SK-N-SH (cell line): ENCODE results near the gene SLC2A1. TPM values are rescaled to one million over a fixed set of nuclear protein-coding genes. Genes with fewer than 3 reads are reported as not detected.

Source experiments
- CTCF ChIA-PET: fragments of 300-600, 350-600 bp; formaldehyde crosslinking; extraction: SDS; loops from one replicate; lab custom pipeline; 2021; lab: Yijun Ruan, JAX
- POLR2A ChIA-PET: fragments of 350-600 bp; sonication (Branson Sonifier 250); formaldehyde crosslinking; extraction: SDS; loops from one replicate; lab custom pipeline; 2020; ENCODE audit warnings: antibody characterized with exemption, inconsistent platforms; lab: Yijun Ruan, JAX
- DNase-seq: peaks from one replicate; pipeline ENCODE4 v3.0.0; 2012
- H2AFZ ChIP-seq: fragments of 200-600 bp; sonication (generic); 2 replicates; pipeline ENCODE4 v1.8.1; 2016; ENCODE audit warnings: antibody characterized with exemption, mild to moderate bottlenecking, low read depth
- H3F3A ChIP-seq: fragments of 200-600 bp; sonication (generic); replicated peaks from 2 replicates; pipeline ENCODE3; 2016; ENCODE audit warnings: antibody characterized with exemption, mild to moderate bottlenecking; ENCODE audit not compliant: insufficient read depth
- H3K27ac ChIP-seq, 2 experiments: fragments of 200-500 bp in 1 of 2; fragments of 200-600 bp in 1 of 2; sonication (Bioruptor generic) in 1 of 2; sonication (generic), shearing (Covaris generic) in 1 of 2; 2 replicates each; pipeline versions ENCODE4 v1.5.1 to v1.6.1; 2014 to 2016; ENCODE audit warnings: low read depth in 2 of 2, inconsistent platforms in 1 of 2, low read length in 1 of 2, mild to moderate bottlenecking in 1 of 2, mixed read lengths in 1 of 2
- H3K27me3 ChIP-seq: fragments of 200-600 bp; sonication (generic), shearing (Covaris generic); 2 replicates; pipeline ENCODE4 v1.6.1; 2016; ENCODE audit warnings: mixed run types; ENCODE audit not compliant: insufficient read depth
- H3K36me3 ChIP-seq, 2 experiments: fragments of 200-500 bp in 1 of 2; fragments of 200-600 bp in 1 of 2; sonication (Bioruptor generic) in 1 of 2; sonication (generic) in 1 of 2; replicated peaks in 1 of 2; 2 replicates each; pipeline versions ENCODE3 to v1.5.1; 2014 to 2016; ENCODE audit warnings: low read length in 1 of 2, mild to moderate bottlenecking in 1 of 2; ENCODE audit not compliant: insufficient read depth in 2 of 2, control insufficient read depth in 1 of 2
- H3K4me1 ChIP-seq, 2 experiments: fragments of 200-500 bp in 1 of 2; fragments of 200-600 bp in 1 of 2; sonication (Bioruptor generic) in 1 of 2; sonication (generic), shearing (Covaris generic) in 1 of 2; 2 replicates each; pipeline versions ENCODE4 v1.5.1 to v1.6.1; 2014 to 2016; ENCODE audit warnings: low read depth in 1 of 2, low read length in 1 of 2, mixed run types in 1 of 2; ENCODE audit not compliant: insufficient read depth in 2 of 2, control insufficient read depth in 1 of 2
- H3K4me2 ChIP-seq: fragments of 200-600 bp; sonication (generic), shearing (Covaris generic); 2 replicates; pipeline ENCODE4 v1.6.1; 2017; ENCODE audit warnings: mixed run types
- H3K4me3 ChIP-seq, 2 experiments: fragments of 200-500 bp in 1 of 2; fragments of 200-600 bp in 1 of 2; sonication (Bioruptor generic) in 1 of 2; sonication (generic), shearing (Covaris generic) in 1 of 2; 2 replicates each; pipeline versions ENCODE4 v1.5.1 to v1.8.1; 2014 to 2016; ENCODE audit warnings: low read depth in 2 of 2, inconsistent platforms in 1 of 2, low read length in 1 of 2, mild to moderate bottlenecking in 1 of 2, mixed read lengths in 1 of 2, moderate library complexity in 1 of 2
- H3K79me2 ChIP-seq: fragments of 200-600 bp; sonication (generic); 2 replicates; pipeline ENCODE4 v1.8.1; 2017; ENCODE audit warnings: mild to moderate bottlenecking; ENCODE audit not compliant: insufficient read depth
- H3K9ac ChIP-seq: fragments of 200-600 bp; sonication (generic); 2 replicates; pipeline ENCODE4 v1.6.1; 2017; ENCODE audit warnings: mixed run types
- H3K9me2 ChIP-seq: fragments of 200-600 bp; sonication (generic); 2 replicates; pipeline ENCODE4 v1.6.1; 2017; ENCODE audit warnings: mixed run types
- H3K9me3 ChIP-seq: fragments of 200-600 bp; sonication (generic); 2 replicates; pipeline ENCODE4 v1.6.1; 2017; ENCODE audit warnings: mixed run types, mild to moderate bottlenecking, moderate library complexity
- H4K20me1 ChIP-seq: fragments of 200-600 bp; sonication (generic); 2 replicates; pipeline ENCODE4 v1.6.1; 2017; ENCODE audit warnings: mild to moderate bottlenecking, mixed run types; ENCODE audit not compliant: insufficient read depth
- CHD2 ChIP-seq: fragments of 150-350 bp; IDR thresholded peaks from 2 replicates; pipeline ENCODE4 v1.6.1; 2018; ENCODE audit warnings: low read length; ENCODE audit not compliant: partially characterized antibody
- EP300 ChIP-seq, 2 experiments: IDR thresholded peaks; 2 replicates each; pipeline versions ENCODE4 v1.4.0 to v1.6.1; 2012; ENCODE audit warnings: borderline replicate concordance in 1 of 2, low read depth in 1 of 2, low read length in 1 of 2
- FOXM1 ChIP-seq: IDR thresholded peaks from 2 replicates; pipeline ENCODE4 v1.4.0; 2012; ENCODE audit warnings: low read depth, mild to moderate bottlenecking
- MXI1 ChIP-seq: IDR thresholded peaks from 2 replicates; pipeline ENCODE4 v1.6.1; 2012; ENCODE audit warnings: mild to moderate bottlenecking, low read depth, low read length, improper control_type of control experiment
- NFIC ChIP-seq: IDR thresholded peaks from 2 replicates; pipeline ENCODE4 v1.4.0; 2012; ENCODE audit warnings: borderline replicate concordance
- PBX3 ChIP-seq: IDR thresholded peaks from 2 replicates; pipeline ENCODE4; 2012
- RAD21 ChIP-seq: IDR thresholded peaks from 2 replicates; pipeline ENCODE4 v1.6.1; 2012; ENCODE audit warnings: mild to moderate bottlenecking, low read length
- RCOR1 ChIP-seq: fragments of 150-350 bp; IDR thresholded peaks from 2 replicates; pipeline ENCODE4 v1.6.1; 2017; ENCODE audit warnings: antibody characterized with exemption, low read length
- SMC3 ChIP-seq: IDR thresholded peaks from 2 replicates; pipeline ENCODE4 v1.6.1; 2012; ENCODE audit warnings: low read depth, low read length, improper control_type of control experiment
- USF1 ChIP-seq: IDR thresholded peaks from 2 replicates; pipeline ENCODE4 v1.4.0; 2012; ENCODE audit warnings: low read depth, borderline replicate concordance
- YY1 ChIP-seq: IDR thresholded peaks from 2 replicates; pipeline ENCODE4 v1.4.0; 2012; ENCODE audit warnings: low read depth, mild to moderate bottlenecking
- WGBS: methylation state at CpG from one replicate; pipeline ENCODE4 v1.1.6; 2017; ENCODE audit warnings: low lambda C conversion rate; 5-methylcytosine and 5-hydroxymethylcytosine counted together
- polyA plus RNA-seq, 3 experiments: library from polyadenylated mRNA; depleted of rRNA; stranded (reverse); fragments of >200 nt; gene quantifications; 2 replicates each; pipeline ENCODE4 v1.2.3, GENCODE V29; 2012
- TF ChIP-seq, protein P1 (sequence below): IDR thresholded peaks from 2 replicates; pipeline ENCODE4 v1.6.1; 2012; ENCODE audit warnings: mild to moderate bottlenecking, low read depth, low read length, moderate library complexity

SLC2A1 gene
- polyA plus RNA-seq, 1 of the 3 experiments (the other 2 are of a cell fraction) = 63.8 TPM

DNA sequence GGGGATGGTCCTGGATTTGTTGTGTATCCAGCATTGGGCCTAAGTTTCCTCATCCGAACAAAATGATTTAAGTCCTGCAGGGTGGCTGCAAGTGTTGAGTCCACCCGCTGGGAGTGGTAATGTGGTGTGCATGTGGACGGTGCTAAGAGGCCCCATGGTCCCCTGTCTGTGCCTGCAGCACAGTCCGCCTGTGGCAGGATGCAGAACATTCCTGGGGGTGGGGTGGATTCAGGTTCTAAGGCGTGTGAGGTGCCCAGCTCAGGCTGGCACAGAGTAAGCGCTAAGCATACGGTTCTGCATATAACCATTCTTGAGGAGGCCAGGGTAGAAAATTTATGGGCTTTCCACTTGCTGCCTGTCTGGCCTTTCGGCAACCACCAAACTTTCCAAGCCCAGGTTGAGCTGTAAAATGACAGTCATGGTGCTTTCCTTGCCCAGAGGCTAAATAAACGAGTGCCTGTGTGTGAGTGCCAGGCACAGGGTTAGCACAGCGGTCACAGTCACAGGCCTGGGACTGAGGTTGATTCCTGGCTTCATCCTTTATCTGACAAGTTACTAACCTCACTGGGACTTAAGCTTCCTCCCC lies 30.7 kb downstream of the SLC2A1 start:
- Histone ChIP-seq H3K4me3 (no peak overlapping the region), H4K20me1 (no peaks in the 10 kb centered on the region), H3K9ac (no peak overlapping the region), H3K27ac (no peak overlapping the region), H3K9me2 (no peaks in the 10 kb centered on the region), H3K79me2 (peaks cover 12% of the 10 kb centered on the region), H3F3A (peaks cover 22% of the 10 kb centered on the region), H3K27me3 (no peaks in the 10 kb centered on the region), H3K4me2 (no peak overlapping the region), H2AFZ (no peak overlapping the region), H3K9me3 (no peaks in the 10 kb centered on the region), H3K4me1 (peaks cover 0 to 10% of the 10 kb centered on the region in 2 experiments; a peak in 3 of 4 replicates), H3K36me3 (peaks cover 11 to 53% of the 10 kb centered on the region in 2 experiments)
- WGBS = 86% methylated on average over 10 of the region's 10 CpGs
- TF ChIP-seq RAD21 (no peak), MXI1 (no peak), USF1 (no peak), PBX3 (no peak), EP300 (IDR thresholded peaks at IDR 0.05; ENCODE audit: borderline replicate concordance in 1 of 2, low read depth in 1 of 2, low read length in 1 of 2) (no peak), NFIC (no peak), FOXM1 (no peak), CHD2 (no peak), SMC3 (no peak), RCOR1 (no peak), YY1 (no peak)
- TF ChIP-seq, protein P1, sequence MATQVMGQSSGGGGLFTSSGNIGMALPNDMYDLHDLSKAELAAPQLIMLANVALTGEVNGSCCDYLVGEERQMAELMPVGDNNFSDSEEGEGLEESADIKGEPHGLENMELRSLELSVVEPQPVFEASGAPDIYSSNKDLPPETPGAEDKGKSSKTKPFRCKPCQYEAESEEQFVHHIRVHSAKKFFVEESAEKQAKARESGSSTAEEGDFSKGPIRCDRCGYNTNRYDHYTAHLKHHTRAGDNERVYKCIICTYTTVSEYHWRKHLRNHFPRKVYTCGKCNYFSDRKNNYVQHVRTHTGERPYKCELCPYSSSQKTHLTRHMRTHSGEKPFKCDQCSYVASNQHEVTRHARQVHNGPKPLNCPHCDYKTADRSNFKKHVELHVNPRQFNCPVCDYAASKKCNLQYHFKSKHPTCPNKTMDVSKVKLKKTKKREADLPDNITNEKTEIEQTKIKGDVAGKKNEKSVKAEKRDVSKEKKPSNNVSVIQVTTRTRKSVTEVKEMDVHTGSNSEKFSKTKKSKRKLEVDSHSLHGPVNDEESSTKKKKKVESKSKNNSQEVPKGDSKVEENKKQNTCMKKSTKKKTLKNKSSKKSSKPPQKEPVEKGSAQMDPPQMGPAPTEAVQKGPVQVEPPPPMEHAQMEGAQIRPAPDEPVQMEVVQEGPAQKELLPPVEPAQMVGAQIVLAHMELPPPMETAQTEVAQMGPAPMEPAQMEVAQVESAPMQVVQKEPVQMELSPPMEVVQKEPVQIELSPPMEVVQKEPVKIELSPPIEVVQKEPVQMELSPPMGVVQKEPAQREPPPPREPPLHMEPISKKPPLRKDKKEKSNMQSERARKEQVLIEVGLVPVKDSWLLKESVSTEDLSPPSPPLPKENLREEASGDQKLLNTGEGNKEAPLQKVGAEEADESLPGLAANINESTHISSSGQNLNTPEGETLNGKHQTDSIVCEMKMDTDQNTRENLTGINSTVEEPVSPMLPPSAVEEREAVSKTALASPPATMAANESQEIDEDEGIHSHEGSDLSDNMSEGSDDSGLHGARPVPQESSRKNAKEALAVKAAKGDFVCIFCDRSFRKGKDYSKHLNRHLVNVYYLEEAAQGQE = no peak
- ChIA-PET POLR2A (no interaction called here), CTCF (interaction anchor here (1.0 to 19.0 kb wide), 2 partner anchors 8 to 149 kb away, joined by 3 to 607 read pairs; no protein-coding TSS in a partner anchor)
- DNase-seq = no peak
